ENCODE data around the gene LIAS.

- TF ChIP-seq EZH2 (IDR thresholded peaks at IDR 0.05; ENCODE audit: low read length): no peak
- no peak for TF ChIP-seq CTCF (optimal IDR thresholded peaks at IDR 0.05 in 1 of 3, IDR thresholded peaks at IDR 0.05 in 1 of 3, conservative IDR thresholded peaks at IDR 0.05 in 1 of 3; ENCODE audit: extremely low read depth in 1 of 3, insufficient read depth in 2 of 3, low read length in 3 of 3)
Measured at GRCh38 chr4:39464886-39465501, 6.1 kb downstream of the LIAS start.
